GM23338 (cell line): Measurements from ENCODE around the gene FGF2.

Source experiments
- CREB1 ChIP-seq: fragments of 250-450 bp; sonication (Bioruptor Pico); IDR thresholded peaks from 2 replicates; pipeline ENCODE4 v1.5.0; 2020; ENCODE audit warnings: low read depth, mild to moderate bottlenecking, moderate library complexity
- EZH2 ChIP-seq: fragments of 200-600 bp; sonication (generic); IDR thresholded peaks from one replicate; pipeline ENCODE4 v1.8.0; 2017; ENCODE audit warnings: antibody characterized with exemption, mild to moderate bottlenecking, low read depth; ENCODE audit not compliant: unreplicated experiment
- EZH2phosphoT487 ChIP-seq: fragments of 200-600 bp; sonication (generic); IDR thresholded peaks from one replicate; pipeline ENCODE4 v1.8.1; 2018; ENCODE audit warnings: antibody characterized with exemption; ENCODE audit not compliant: unreplicated experiment
- JUNB ChIP-seq: IDR thresholded peaks from one replicate; pipeline ENCODE4 v1.6.1; 2016; ENCODE audit warnings: antibody characterized with exemption; ENCODE audit not compliant: unreplicated experiment
- NANOG ChIP-seq: IDR thresholded peaks from 2 replicates; pipeline ENCODE4 v1.6.1; 2016; ENCODE audit warnings: antibody characterized with exemption, borderline replicate concordance
- POLR2AphosphoS5 ChIP-seq: IDR thresholded peaks from 2 replicates; pipeline ENCODE4 v1.6.1; 2016; ENCODE audit warnings: antibody characterized with exemption, low read depth
- STAT1 ChIP-seq: IDR thresholded peaks from one replicate; pipeline ENCODE4 v1.6.1; 2016; ENCODE audit warnings: antibody characterized with exemption; ENCODE audit not compliant: unreplicated experiment
- ZNF114 ChIP-seq: fragments of 250-450 bp; sonication (Bioruptor Pico); IDR thresholded peaks from 2 replicates; pipeline ENCODE4 v1.5.0; 2020; ENCODE audit warnings: mild to moderate bottlenecking, moderate library complexity
- ZNF331 ChIP-seq: fragments of 250-450 bp; sonication (Bioruptor Pico); IDR thresholded peaks from 2 replicates; pipeline ENCODE4 v1.5.0; 2020; ENCODE audit warnings: low read depth, mild to moderate bottlenecking, moderate library complexity
- TF ChIP-seq, protein P1 (sequence below), 2 experiments: fragments of 200-600 bp in 1 of 2; sonication (generic) in 1 of 2; conservative IDR thresholded peaks; 2 replicates each; pipeline versions ENCODE4 v1.5.1 to v1.6.1; 2016 to 2017; ENCODE audit warnings: antibody characterized with exemption in 2 of 2, low read depth in 2 of 2, mild to moderate bottlenecking in 2 of 2, moderate library complexity in 1 of 2
- TF ChIP-seq, protein P2 (sequence below): IDR thresholded peaks from one replicate; pipeline ENCODE4 v1.6.1; 2018; ENCODE audit warnings: antibody characterized with exemption; ENCODE audit not compliant: unreplicated experiment
- TF ChIP-seq, protein P3 (sequence below): IDR thresholded peaks from 2 replicates; pipeline ENCODE4 v1.6.1; 2016; ENCODE audit warnings: antibody characterized with exemption
- TF ChIP-seq, protein P4 (sequence below): fragments of 250-450 bp; sonication (Bioruptor Pico); IDR thresholded peaks from 2 replicates; pipeline ENCODE4 v1.5.0; 2020; ENCODE audit warnings: mild to moderate bottlenecking, moderate library complexity

DNA sequence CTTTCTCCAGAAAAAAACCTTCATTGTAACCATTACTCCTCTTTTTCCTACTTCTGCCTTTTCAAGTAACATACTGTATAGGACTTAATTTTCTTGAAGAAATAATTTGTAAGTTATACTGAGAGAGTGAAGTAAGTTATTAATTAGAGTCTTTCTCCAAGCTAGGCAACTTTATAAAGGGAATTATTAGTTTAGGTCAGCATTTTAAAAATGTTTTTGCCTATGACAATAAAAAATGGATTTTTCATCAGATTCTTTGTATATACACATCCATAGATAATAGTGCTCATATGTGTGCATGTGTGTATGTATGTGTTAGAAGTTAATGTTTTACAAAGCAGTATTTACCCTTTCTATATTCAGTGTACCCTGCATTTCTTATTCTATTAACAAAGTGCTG is 106.1 kb downstream of the FGF2 start:
- no peak for TF ChIP-seq JUNB
- TF ChIP-seq, protein P1, sequence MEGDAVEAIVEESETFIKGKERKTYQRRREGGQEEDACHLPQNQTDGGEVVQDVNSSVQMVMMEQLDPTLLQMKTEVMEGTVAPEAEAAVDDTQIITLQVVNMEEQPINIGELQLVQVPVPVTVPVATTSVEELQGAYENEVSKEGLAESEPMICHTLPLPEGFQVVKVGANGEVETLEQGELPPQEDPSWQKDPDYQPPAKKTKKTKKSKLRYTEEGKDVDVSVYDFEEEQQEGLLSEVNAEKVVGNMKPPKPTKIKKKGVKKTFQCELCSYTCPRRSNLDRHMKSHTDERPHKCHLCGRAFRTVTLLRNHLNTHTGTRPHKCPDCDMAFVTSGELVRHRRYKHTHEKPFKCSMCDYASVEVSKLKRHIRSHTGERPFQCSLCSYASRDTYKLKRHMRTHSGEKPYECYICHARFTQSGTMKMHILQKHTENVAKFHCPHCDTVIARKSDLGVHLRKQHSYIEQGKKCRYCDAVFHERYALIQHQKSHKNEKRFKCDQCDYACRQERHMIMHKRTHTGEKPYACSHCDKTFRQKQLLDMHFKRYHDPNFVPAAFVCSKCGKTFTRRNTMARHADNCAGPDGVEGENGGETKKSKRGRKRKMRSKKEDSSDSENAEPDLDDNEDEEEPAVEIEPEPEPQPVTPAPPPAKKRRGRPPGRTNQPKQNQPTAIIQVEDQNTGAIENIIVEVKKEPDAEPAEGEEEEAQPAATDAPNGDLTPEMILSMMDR (conservative IDR thresholded peaks at IDR 0.05; ENCODE audit: low read depth in 2 of 2): no peak
- TF ChIP-seq POLR2AphosphoS5: no peak
- no peak for TF ChIP-seq EZH2
- no peak for TF ChIP-seq EZH2phosphoT487
- TF ChIP-seq, protein P2, sequence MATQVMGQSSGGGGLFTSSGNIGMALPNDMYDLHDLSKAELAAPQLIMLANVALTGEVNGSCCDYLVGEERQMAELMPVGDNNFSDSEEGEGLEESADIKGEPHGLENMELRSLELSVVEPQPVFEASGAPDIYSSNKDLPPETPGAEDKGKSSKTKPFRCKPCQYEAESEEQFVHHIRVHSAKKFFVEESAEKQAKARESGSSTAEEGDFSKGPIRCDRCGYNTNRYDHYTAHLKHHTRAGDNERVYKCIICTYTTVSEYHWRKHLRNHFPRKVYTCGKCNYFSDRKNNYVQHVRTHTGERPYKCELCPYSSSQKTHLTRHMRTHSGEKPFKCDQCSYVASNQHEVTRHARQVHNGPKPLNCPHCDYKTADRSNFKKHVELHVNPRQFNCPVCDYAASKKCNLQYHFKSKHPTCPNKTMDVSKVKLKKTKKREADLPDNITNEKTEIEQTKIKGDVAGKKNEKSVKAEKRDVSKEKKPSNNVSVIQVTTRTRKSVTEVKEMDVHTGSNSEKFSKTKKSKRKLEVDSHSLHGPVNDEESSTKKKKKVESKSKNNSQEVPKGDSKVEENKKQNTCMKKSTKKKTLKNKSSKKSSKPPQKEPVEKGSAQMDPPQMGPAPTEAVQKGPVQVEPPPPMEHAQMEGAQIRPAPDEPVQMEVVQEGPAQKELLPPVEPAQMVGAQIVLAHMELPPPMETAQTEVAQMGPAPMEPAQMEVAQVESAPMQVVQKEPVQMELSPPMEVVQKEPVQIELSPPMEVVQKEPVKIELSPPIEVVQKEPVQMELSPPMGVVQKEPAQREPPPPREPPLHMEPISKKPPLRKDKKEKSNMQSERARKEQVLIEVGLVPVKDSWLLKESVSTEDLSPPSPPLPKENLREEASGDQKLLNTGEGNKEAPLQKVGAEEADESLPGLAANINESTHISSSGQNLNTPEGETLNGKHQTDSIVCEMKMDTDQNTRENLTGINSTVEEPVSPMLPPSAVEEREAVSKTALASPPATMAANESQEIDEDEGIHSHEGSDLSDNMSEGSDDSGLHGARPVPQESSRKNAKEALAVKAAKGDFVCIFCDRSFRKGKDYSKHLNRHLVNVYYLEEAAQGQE: no peak
- TF ChIP-seq, protein P3, sequence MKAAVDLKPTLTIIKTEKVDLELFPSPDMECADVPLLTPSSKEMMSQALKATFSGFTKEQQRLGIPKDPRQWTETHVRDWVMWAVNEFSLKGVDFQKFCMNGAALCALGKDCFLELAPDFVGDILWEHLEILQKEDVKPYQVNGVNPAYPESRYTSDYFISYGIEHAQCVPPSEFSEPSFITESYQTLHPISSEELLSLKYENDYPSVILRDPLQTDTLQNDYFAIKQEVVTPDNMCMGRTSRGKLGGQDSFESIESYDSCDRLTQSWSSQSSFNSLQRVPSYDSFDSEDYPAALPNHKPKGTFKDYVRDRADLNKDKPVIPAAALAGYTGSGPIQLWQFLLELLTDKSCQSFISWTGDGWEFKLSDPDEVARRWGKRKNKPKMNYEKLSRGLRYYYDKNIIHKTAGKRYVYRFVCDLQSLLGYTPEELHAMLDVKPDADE: no peak
- TF ChIP-seq CREB1 (CRISPR knock-in tag): no peak
- TF ChIP-seq, protein P4, sequence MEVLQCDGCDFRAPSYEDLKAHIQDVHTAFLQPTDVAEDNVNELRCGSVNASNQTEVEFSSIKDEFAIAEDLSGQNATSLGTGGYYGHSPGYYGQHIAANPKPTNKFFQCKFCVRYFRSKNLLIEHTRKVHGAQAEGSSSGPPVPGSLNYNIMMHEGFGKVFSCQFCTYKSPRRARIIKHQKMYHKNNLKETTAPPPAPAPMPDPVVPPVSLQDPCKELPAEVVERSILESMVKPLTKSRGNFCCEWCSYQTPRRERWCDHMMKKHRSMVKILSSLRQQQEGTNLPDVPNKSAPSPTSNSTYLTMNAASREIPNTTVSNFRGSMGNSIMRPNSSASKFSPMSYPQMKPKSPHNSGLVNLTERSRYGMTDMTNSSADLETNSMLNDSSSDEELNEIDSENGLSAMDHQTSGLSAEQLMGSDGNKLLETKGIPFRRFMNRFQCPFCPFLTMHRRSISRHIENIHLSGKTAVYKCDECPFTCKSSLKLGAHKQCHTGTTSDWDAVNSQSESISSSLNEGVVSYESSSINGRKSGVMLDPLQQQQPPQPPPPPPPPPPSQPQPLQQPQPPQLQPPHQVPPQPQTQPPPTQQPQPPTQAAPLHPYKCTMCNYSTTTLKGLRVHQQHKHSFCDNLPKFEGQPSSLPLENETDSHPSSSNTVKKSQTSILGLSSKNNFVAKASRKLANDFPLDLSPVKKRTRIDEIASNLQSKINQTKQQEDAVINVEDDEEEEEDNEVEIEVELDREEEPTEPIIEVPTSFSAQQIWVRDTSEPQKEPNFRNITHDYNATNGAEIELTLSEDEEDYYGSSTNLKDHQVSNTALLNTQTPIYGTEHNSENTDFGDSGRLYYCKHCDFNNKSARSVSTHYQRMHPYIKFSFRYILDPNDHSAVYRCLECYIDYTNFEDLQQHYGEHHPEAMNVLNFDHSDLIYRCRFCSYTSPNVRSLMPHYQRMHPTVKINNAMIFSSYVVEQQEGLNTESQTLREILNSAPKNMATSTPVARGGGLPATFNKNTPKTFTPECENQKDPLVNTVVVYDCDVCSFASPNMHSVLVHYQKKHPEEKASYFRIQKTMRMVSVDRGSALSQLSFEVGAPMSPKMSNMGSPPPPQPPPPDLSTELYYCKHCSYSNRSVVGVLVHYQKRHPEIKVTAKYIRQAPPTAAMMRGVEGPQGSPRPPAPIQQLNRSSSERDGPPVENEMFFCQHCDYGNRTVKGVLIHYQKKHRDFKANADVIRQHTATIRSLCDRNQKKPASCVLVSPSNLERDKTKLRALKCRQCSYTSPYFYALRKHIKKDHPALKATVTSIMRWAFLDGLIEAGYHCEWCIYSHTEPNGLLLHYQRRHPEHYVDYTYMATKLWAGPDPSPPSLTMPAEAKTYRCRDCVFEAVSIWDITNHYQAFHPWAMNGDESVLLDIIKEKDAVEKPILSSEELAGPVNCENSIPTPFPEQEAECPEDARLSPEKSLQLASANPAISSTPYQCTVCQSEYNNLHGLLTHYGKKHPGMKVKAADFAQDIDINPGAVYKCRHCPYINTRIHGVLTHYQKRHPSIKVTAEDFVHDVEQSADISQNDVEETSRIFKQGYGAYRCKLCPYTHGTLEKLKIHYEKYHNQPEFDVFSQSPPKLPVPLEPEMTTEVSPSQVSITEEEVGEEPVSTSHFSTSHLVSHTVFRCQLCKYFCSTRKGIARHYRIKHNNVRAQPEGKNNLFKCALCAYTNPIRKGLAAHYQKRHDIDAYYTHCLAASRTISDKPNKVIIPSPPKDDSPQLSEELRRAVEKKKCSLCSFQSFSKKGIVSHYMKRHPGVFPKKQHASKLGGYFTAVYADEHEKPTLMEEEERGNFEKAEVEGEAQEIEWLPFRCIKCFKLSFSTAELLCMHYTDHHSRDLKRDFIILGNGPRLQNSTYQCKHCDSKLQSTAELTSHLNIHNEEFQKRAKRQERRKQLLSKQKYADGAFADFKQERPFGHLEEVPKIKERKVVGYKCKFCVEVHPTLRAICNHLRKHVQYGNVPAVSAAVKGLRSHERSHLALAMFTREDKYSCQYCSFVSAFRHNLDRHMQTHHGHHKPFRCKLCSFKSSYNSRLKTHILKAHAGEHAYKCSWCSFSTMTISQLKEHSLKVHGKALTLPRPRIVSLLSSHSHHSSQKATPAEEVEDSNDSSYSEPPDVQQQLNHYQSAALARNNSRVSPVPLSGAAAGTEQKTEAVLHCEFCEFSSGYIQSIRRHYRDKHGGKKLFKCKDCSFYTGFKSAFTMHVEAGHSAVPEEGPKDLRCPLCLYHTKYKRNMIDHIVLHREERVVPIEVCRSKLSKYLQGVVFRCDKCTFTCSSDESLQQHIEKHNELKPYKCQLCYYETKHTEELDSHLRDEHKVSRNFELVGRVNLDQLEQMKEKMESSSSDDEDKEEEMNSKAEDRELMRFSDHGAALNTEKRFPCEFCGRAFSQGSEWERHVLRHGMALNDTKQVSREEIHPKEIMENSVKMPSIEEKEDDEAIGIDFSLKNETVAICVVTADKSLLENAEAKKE (CRISPR knock-in tag): no peak
- TF ChIP-seq ZNF331 (CRISPR knock-in tag): no peak
- no peak for TF ChIP-seq NANOG
- no peak for TF ChIP-seq ZNF114 (CRISPR knock-in tag)
- no peak for TF ChIP-seq STAT1
